ENCODE measurements around the gene RBBP8.

RBBP8 gene

DNA sequence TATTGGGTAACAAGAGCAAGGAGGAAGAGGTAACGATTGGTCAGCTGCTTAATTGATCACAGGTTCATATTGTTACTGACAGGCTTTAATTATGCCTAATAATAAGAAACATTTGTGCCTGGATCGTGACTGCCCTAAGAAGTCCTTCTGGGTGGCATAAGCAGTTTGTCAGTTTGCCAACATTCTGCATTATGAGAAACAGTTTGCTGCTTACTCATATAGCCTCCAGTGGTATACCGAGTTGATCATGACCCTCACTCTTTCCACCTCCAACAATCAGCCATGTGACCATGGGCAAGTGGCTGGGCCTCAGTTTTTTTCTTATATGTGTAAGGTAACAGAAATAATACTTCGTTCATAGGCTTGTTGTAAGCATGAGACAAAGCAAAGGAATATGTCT, 105.6 kb downstream of the RBBP8 start:
- no peak overlapping the region for H3K4me2 ChIP-seq
- H3K4me3 ChIP-seq (IDR thresholded peaks at IDR 0.05; ENCODE audit: insufficient read depth, low read depth, low read length) = no peak overlapping the region
- no peaks in the 10 kb centered on the region for H3K27me3 ChIP-seq (ENCODE audit: insufficient read depth, low read depth)
- H3K9ac ChIP-seq = no peak overlapping the region
- no peaks in the 10 kb centered on the region for H3K4me1 ChIP-seq (ENCODE audit: low read depth, poor library complexity, severe bottlenecking)
- H3K27ac ChIP-seq = no peak overlapping the region
- H3K79me2 ChIP-seq (ENCODE audit: insufficient read depth, low read depth) = no peaks in the 10 kb centered on the region
- H3K36me3 ChIP-seq (ENCODE audit: insufficient read depth) = no peaks in the 10 kb centered on the region
- no peak overlapping the region for H2AFZ ChIP-seq (ENCODE audit: low read depth)
- TF ChIP-seq, protein P1, sequence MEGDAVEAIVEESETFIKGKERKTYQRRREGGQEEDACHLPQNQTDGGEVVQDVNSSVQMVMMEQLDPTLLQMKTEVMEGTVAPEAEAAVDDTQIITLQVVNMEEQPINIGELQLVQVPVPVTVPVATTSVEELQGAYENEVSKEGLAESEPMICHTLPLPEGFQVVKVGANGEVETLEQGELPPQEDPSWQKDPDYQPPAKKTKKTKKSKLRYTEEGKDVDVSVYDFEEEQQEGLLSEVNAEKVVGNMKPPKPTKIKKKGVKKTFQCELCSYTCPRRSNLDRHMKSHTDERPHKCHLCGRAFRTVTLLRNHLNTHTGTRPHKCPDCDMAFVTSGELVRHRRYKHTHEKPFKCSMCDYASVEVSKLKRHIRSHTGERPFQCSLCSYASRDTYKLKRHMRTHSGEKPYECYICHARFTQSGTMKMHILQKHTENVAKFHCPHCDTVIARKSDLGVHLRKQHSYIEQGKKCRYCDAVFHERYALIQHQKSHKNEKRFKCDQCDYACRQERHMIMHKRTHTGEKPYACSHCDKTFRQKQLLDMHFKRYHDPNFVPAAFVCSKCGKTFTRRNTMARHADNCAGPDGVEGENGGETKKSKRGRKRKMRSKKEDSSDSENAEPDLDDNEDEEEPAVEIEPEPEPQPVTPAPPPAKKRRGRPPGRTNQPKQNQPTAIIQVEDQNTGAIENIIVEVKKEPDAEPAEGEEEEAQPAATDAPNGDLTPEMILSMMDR (conservative IDR thresholded peaks at IDR 0.05; ENCODE audit: low read depth, low read length) = no peak
- H4K20me1 ChIP-seq (ENCODE audit: insufficient read depth) = no peaks in the 10 kb centered on the region

DNA sequence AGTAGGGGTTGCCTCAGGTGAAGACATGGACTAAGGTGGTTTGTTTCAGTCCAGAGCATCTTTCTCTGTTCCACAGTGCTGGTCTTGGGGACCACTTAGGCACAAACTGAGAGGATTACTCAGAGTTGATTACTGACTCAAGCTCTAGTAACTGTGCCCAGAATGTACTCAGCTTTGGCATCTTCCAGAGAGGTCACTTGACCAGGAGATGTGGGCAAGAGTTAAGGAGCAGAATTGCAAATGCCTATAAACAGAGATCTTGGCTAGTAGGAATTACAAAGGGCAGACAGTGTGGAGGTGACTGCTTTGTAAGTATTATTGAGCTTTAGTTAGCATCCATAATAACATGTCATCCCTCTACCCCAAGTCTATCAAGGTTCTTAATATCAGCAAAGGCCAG, 109.0 kb downstream of the RBBP8 start:
- Histone ChIP-seq H3K4me2 (no peak overlapping the region), H3K27ac (no peak overlapping the region), H2AFZ (ENCODE audit: low read depth) (no peak overlapping the region), H3K4me1 (ENCODE audit: low read depth, poor library complexity, severe bottlenecking) (no peaks in the 10 kb centered on the region), H4K20me1 (ENCODE audit: insufficient read depth) (no peaks in the 10 kb centered on the region), H3K27me3 (ENCODE audit: insufficient read depth, low read depth) (no peaks in the 10 kb centered on the region), H3K36me3 (ENCODE audit: insufficient read depth) (no peaks in the 10 kb centered on the region), H3K9ac (no peak overlapping the region), H3K4me3 (IDR thresholded peaks at IDR 0.05; ENCODE audit: insufficient read depth, low read depth, low read length) (no peak overlapping the region), H3K79me2 (ENCODE audit: insufficient read depth, low read depth) (no peaks in the 10 kb centered on the region)
- TF ChIP-seq, protein P1 (conservative IDR thresholded peaks at IDR 0.05; ENCODE audit: low read depth, low read length) = no peak

DNA sequence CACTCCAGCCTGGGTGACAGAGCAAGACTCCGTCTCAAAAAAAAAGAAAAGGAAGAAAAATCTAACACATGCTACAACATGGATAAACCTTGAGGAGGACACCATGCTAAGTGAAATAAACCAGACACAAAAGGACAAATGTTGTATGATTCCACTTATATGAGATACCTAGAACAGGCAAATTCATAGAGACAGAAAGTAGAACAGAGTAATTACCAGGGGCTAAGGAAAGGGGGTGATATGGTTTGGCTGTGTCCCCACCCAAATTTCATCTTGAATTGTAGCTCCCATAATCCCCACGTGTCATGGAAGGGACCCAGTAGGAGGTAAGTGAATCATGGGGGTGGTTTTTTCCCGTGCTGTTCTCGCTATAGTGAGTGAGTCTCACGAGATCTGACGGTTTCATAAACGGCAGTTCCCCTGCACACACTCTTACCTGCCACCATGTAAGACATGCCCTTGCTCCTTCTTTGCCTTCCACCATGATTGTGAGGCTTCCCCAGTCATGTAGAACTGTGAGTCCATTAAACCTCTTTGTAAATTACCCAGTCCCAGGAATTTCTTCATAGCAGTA, 110.8 kb downstream of the RBBP8 start:
- Histone ChIP-seq H3K79me2 (ENCODE audit: insufficient read depth, low read depth) (no peaks in the 10 kb centered on the region), H3K27ac (no peak overlapping the region), H3K27me3 (ENCODE audit: insufficient read depth, low read depth) (no peaks in the 10 kb centered on the region), H3K9ac (no peak overlapping the region), H2AFZ (ENCODE audit: low read depth) (no peak overlapping the region), H4K20me1 (ENCODE audit: insufficient read depth) (no peaks in the 10 kb centered on the region), H3K4me1 (ENCODE audit: low read depth, poor library complexity, severe bottlenecking) (no peaks in the 10 kb centered on the region), H3K4me3 (IDR thresholded peaks at IDR 0.05; ENCODE audit: insufficient read depth, low read depth, low read length) (no peak overlapping the region), H3K4me2 (no peak overlapping the region), H3K36me3 (ENCODE audit: insufficient read depth) (no peaks in the 10 kb centered on the region)
- TF ChIP-seq, protein P1 (conservative IDR thresholded peaks at IDR 0.05; ENCODE audit: low read depth, low read length) = no peak

DNA sequence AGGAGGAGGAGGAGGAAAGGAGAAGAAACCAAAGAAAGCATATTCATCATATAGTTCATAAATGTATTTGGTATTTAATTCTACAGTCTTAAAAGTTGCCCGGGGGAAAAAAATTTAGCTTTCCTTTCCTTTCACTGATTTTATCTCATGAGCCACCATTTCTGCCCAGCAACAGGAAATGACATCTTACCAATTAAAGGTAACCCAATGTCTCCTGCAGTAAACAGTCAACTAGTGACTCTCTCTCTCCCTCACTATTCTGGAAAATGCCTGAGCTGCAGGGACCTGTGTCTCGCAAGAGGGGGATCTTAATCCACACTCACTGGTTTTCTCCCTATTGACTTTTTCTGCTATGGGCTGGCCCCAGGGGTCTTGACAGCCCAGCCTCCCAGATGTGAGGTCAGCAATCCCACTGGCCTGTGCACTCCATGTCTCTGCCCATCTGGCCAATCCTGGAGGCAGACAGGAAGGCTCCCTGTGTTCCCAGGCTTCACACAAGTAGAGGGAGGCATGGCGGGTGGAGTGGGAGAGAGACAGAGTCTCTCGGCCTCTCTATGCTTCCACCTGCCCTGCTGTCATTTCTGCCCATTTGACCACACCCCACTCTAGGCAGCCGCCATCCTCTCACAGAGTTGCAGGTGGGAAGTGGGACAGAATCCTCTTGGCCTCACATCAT, 116.7 kb downstream of the RBBP8 start:
- Histone ChIP-seq H3K4me2 (no peak overlapping the region), H3K9ac (no peak overlapping the region), H3K36me3 (ENCODE audit: insufficient read depth) (no peaks in the 10 kb centered on the region), H3K79me2 (ENCODE audit: insufficient read depth, low read depth) (no peaks in the 10 kb centered on the region), H3K4me3 (IDR thresholded peaks at IDR 0.05; ENCODE audit: insufficient read depth, low read depth, low read length) (no peak overlapping the region), H4K20me1 (ENCODE audit: insufficient read depth) (no peaks in the 10 kb centered on the region), H2AFZ (ENCODE audit: low read depth) (no peak overlapping the region), H3K27me3 (ENCODE audit: insufficient read depth, low read depth) (no peaks in the 10 kb centered on the region), H3K4me1 (ENCODE audit: low read depth, poor library complexity, severe bottlenecking) (no peaks in the 10 kb centered on the region), H3K27ac (no peak overlapping the region)
- TF ChIP-seq, protein P1 (conservative IDR thresholded peaks at IDR 0.05; ENCODE audit: low read depth, low read length) = no peak

Measured in KMS-11 (cell line).